Measurements from ENCODE around the gene PAQR6.
A peak's percentile ranks its signal among the peaks of the same experiment; 100 is the strongest.

PAQR6 gene

DNA sequence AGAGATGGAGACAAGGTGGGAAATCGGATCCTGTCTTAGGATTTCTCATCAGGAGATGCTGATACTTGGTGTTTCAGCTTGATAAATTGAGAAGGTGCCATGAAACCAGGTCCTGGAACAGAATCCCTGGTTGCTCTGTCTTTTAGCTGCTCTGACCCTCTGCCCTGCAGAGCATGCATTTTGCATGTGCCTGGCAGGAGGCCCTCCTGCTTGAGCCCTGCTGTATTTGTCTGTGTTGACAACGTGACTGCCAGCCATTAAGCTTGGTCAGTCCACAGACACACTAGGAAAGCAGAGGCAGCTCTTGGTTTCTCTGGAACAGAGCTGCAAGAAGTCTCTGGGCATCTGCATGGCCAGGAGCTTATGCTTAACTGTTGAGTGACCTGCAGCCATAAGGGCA is 51.4 kb downstream of the PAQR6 start:
- H3K4me1 ChIP-seq (ENCODE audit: control insufficient read depth, insufficient read depth, low read length), result peaks cover 21% of the 10 kb centered on the region
- H3K36me3 ChIP-seq (ENCODE audit: control insufficient read depth in 2 of 2, insufficient read depth in 2 of 2, low read length in 2 of 2), result peaks cover 10 to 24% of the 10 kb centered on the region in 2 donors
- no peaks in the 10 kb centered on the region for H3K27me3 ChIP-seq (ENCODE audit: control insufficient read depth in 1 of 2, insufficient read depth in 2 of 2, low read length in 2 of 2)
- no peaks in the 10 kb centered on the region for H3K9me3 ChIP-seq (ENCODE audit: control insufficient read depth in 2 of 2, low read length in 2 of 2)
- H3K9ac ChIP-seq (ENCODE audit: low read length in 2 of 2), result no peak overlapping the region
- no peak overlapping the region for H3K27ac ChIP-seq (ENCODE audit: low read length)
- H3K4me3 ChIP-seq (ENCODE audit: low read length in 2 of 2), result no peak overlapping the region

DNA sequence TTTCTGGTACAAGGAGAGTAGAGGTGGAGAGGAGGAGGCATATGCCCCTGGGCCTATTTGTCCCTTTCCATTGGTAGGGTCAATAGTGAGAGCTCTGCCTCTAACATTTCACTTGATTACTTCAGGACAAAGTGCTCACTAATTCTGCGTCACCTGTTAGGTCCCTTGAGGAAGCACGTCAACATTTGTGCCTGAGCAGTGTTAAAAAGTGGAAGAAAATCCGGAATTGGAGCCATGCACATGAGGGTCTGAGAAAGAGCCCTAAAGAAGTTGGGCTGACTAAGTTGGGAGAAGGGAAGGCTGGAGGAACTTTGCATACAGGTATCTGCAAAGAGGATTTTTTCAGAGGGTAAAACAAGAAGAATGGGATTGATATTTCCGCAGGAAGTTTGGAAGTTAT is 52.0 kb downstream of the PAQR6 start:
- Histone ChIP-seq H3K27ac (ENCODE audit: low read length) (no peak overlapping the region), H3K9me3 (ENCODE audit: control insufficient read depth in 2 of 2, low read length in 2 of 2) (no peaks in the 10 kb centered on the region), H3K27me3 (ENCODE audit: control insufficient read depth in 1 of 2, insufficient read depth in 2 of 2, low read length in 2 of 2) (no peaks in the 10 kb centered on the region), H3K36me3 (ENCODE audit: control insufficient read depth in 2 of 2, insufficient read depth in 2 of 2, low read length in 2 of 2) (peaks cover 10 to 21% of the 10 kb centered on the region in 2 donors), H3K4me3 (ENCODE audit: low read length in 2 of 2) (no peak overlapping the region), H3K9ac (ENCODE audit: low read length in 2 of 2) (no peak overlapping the region), H3K4me1 (ENCODE audit: control insufficient read depth, insufficient read depth, low read length) (peaks cover 21% of the 10 kb centered on the region)

DNA sequence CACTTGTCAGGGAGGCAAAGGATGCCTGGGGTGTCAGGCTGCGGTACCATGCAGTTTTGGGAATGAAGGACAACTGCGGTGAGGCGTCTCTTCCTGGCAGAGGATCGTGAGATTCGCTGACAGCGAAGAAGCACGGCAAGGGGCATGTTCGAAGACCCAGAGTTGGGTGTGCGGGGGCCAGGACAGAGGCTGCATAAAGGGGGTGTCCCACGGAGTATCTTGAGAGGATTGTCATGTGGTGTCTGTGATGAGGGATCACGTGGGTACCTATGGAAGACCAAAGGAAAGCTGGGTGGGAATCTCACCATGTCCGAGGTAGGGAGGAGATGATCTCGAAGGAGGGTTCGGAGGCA is 53.6 kb downstream of the PAQR6 start:
- Histone ChIP-seq H3K9ac (ENCODE audit: low read length in 2 of 2) (peak overlapping the region; percentile 80 to 90), H3K4me1 (ENCODE audit: control insufficient read depth, insufficient read depth, low read length) (peaks cover 18% of the 10 kb centered on the region), H3K36me3 (ENCODE audit: control insufficient read depth in 2 of 2, insufficient read depth in 2 of 2, low read length in 2 of 2) (peaks cover 0 to 12% of the 10 kb centered on the region in 2 donors), H3K27me3 (ENCODE audit: control insufficient read depth in 1 of 2, insufficient read depth in 2 of 2, low read length in 2 of 2) (no peaks in the 10 kb centered on the region), H3K4me3 (ENCODE audit: low read length in 2 of 2) (peak overlapping the region; percentile 93 to 99), H3K9me3 (ENCODE audit: control insufficient read depth in 2 of 2, low read length in 2 of 2) (no peaks in the 10 kb centered on the region), H3K27ac (ENCODE audit: low read length) (peak overlapping the region; percentile 76)

- Histone ChIP-seq H3K27ac (ENCODE audit: low read length) (peak within 1 kb of the TSS; percentile 76), H3K36me3 (ENCODE audit: control insufficient read depth in 2 of 2, insufficient read depth in 2 of 2, low read length in 2 of 2) (peaks cover 0 to 12% of the 10 kb centered on the region in 2 donors), H3K9ac (ENCODE audit: low read length in 2 of 2) (peak within 1 kb of the TSS; percentile 85 to 90), H3K9me3 (ENCODE audit: control insufficient read depth in 2 of 2, low read length in 2 of 2) (no peaks in the 10 kb centered on the region), H3K27me3 (ENCODE audit: control insufficient read depth in 1 of 2, insufficient read depth in 2 of 2, low read length in 2 of 2) (no peaks in the 10 kb centered on the region), H3K4me1 (ENCODE audit: control insufficient read depth, insufficient read depth, low read length) (peaks cover 18% of the 10 kb centered on the region), H3K4me3 (ENCODE audit: low read length in 2 of 2) (peak within 1 kb of the TSS; percentile 93 to 99)
Measured at GRCh38 chr1:156193488-156194299, 54.2 kb downstream of the PAQR6 start, which contains the start of gene SLC25A44. Gene SLC25A44 (plus strand): TSS chr1:156194104. CDS start chr1:156199848, 5,744 bp downstream.
